Ovary (tissue), 9 donors: Measurements from ENCODE around the gene ALKAL2. TPM values are rescaled to one million over a fixed set of nuclear protein-coding genes. Genes with fewer than 3 reads are reported as not detected.

Source experiments
- DNase-seq, 5 donors: peaks; one replicate each; pipeline ENCODE4 v3.0.0-alpha.2; 2019 to 2020
- H3K27ac ChIP-seq, 2 donors: fragments of 200-600 bp; one replicate each; pipeline versions ENCODE4 v1.5.1 to v1.8.0; 2019 to 2022
- H3K27me3 ChIP-seq: fragments of 200-600 bp; one replicate; pipeline ENCODE4 v1.8.0; 2022
- H3K36me3 ChIP-seq: fragments of 200-600 bp; sonication (generic); one replicate; pipeline ENCODE4 v1.5.1; 2019
- H3K4me1 ChIP-seq: one replicate; pipeline ENCODE4 v1.8.1; 2013; ENCODE audit warnings: mild to moderate bottlenecking, moderate library complexity; ENCODE audit not compliant: insufficient read depth
- H3K4me3 ChIP-seq: fragments of 200-600 bp; sonication (generic); one replicate; pipeline ENCODE4 v1.5.1; 2017
- H3K9me3 ChIP-seq, 2 donors: fragments of 200-600 bp in 1 of 2; sonication (generic) in 1 of 2; one replicate each; pipeline versions ENCODE4 v1.5.1 to v1.8.1; 2013 to 2019; ENCODE audit warnings: mild to moderate bottlenecking in 1 of 2, moderate library complexity in 1 of 2
- CTCF ChIP-seq, 3 donors: fragments of 450-650 bp in 2 of 3; fragments of 200-600 bp in 1 of 3; IDR thresholded peaks; one replicate each; pipeline versions ENCODE4 v1.5.1 to v1.8.0; 2016 to 2022; ENCODE audit warnings: antibody characterized with exemption in 3 of 3, mild to moderate bottlenecking in 1 of 3
- EP300 ChIP-seq: sonication (generic); formaldehyde crosslinking; IDR thresholded peaks from one replicate; pipeline ENCODE4 v1.6.1; 2017; ENCODE audit warnings: antibody characterized with exemption
- POLR2A ChIP-seq: fragments of 450-650 bp; IDR thresholded peaks from one replicate; pipeline ENCODE4 v1.6.1; 2017; ENCODE audit warnings: antibody characterized with exemption, mild to moderate bottlenecking, moderate library complexity
- WGBS, 3 donors: extraction: QIAGEN DNeasy Blood & Tissue Kit in 1 of 3; methylation state at CpG; one replicate each; pipeline versions ENCODE4 v1.1.5 to v1.1.7; 2013 to 2017; 5-methylcytosine and 5-hydroxymethylcytosine counted together
- intact Hi-C, 4 donors: fragments of 100-400 bp; cut with DNase I; formaldehyde crosslinking; loops; one replicate each; pipeline versions ENCODE4 v1.11.0 to v1.15.1; 2022 to 2023
- polyA plus RNA-seq, 2 donors: library from polyadenylated mRNA; stranded (reverse); fragments of 200-250 nt in 1 of 2; fragments of 350-450 nt in 1 of 2; fragmentation: Illumina TruSeq in 1 of 2; extraction: RNeasy Lipid Tissue Mini Kit (QIAGEN cat#74804) in 1 of 2; gene quantifications; one replicate each; pipeline ENCODE4 v1.2.3, GENCODE V29; 2013 to 2014
- total RNA-seq, 7 donors: library from RNA; depleted of rRNA in 2 of 7; stranded (reverse); fragments of >200 nt in 2 of 7; fragmentation: NEBNext Ultra II Directional in 3 of 7; extraction: Animal tissue kit (Norgen Biotek cat#: 25700) in 3 of 7; gene quantifications; one replicate each; pipeline versions ENCODE4 v1.1.0 to v1.2.4, GENCODE V29; 2016 to 2023
- donor health status: DM: no; HTN: no; CAD: no; lungs with moderate emphysema.
- donor health status: DM: no; HTN: no; CAD: no.
- donor health status: Bipolar disorder and iron deficiency.
- donor health status: DM: yes; HTN: yes; CAD: no.
- donor health status: DM: no; HTN: no; CAD: no.
- donor health status: DM: yes; HTN: yes; CAD: no.

ALKAL2 gene
- total and polyA plus RNA-seq, 9 donors: 9.6 to 259 (median 57.1) TPM

- intact Hi-C loops: loop anchor here in 1 of 4 donors (10.0 kb wide), 1 partner anchor 388 kb away; no protein-coding TSS in a partner anchor
- DNase-seq: no peak
- TF ChIP-seq EP300 (no peak), CTCF (IDR thresholded peaks at IDR 0.05) (no peak), POLR2A (no peak)
- no peaks in the 10 kb centered on the region for H3K36me3 ChIP-seq
- H3K27ac ChIP-seq: no peak overlapping the region
- no peaks in the 10 kb centered on the region for H3K9me3 ChIP-seq
- no peak overlapping the region for H3K4me3 ChIP-seq
- 29 to 47% (median 46%) methylated on average over 6 of the region's 6 CpGs for WGBS, 3 donors
- H3K27me3 ChIP-seq: no peaks in the 10 kb centered on the region
- H3K4me1 ChIP-seq: no peaks in the 10 kb centered on the region
Observed at GRCh38 chr2:246489-247144, 41.3 kb downstream of the ALKAL2 start.

- intact Hi-C loops: loop anchor here in 1 of 4 donors (10.0 kb wide), 1 partner anchor 390 kb away; no protein-coding TSS in a partner anchor
- WGBS, 3 donors: 95 to 97% (median 95%) methylated on average over 7 of the region's 7 CpGs
- no peaks in the 10 kb centered on the region for H3K4me1 ChIP-seq
Observed at GRCh38 chr2:244547-244946, 43.3 kb downstream of the ALKAL2 start.

GRCh38 chr2:238869-239268 lies 49.0 kb downstream of the ALKAL2 start:
- H3K9me3 ChIP-seq: no peaks in the 10 kb centered on the region
- TF ChIP-seq CTCF (IDR thresholded peaks at IDR 0.05): no peak
- TF ChIP-seq POLR2A: no peak
- no peak for TF ChIP-seq EP300
- intact Hi-C loops: no loop called here
- WGBS, 3 donors: 69 to 89% (median 71%) methylated on average over 5 of the region's 5 CpGs
- no peaks in the 10 kb centered on the region for H3K36me3 ChIP-seq
- H3K4me3 ChIP-seq: no peak overlapping the region
- H3K27me3 ChIP-seq: no peaks in the 10 kb centered on the region
- H3K27ac ChIP-seq: no peak overlapping the region
- DNase-seq: no peak
- H3K4me1 ChIP-seq: no peaks in the 10 kb centered on the region

More at GRCh38 chr2:244547-244946, 43.3 kb downstream of the ALKAL2 start:
- TF ChIP-seq POLR2A: no peak
- TF ChIP-seq CTCF (IDR thresholded peaks at IDR 0.05): no peak
- no peak for TF ChIP-seq EP300
- Histone ChIP-seq H3K9me3 (no peaks in the 10 kb centered on the region), H3K4me3 (no peak overlapping the region), H3K27ac (no peak overlapping the region), H3K36me3 (no peaks in the 10 kb centered on the region), H3K27me3 (no peaks in the 10 kb centered on the region)
- DNase-seq: no peak

GRCh38 chr2:238431-238830 lies 49.5 kb downstream of the ALKAL2 start:
- no peaks in the 10 kb centered on the region for H3K27me3 ChIP-seq
- H3K27ac ChIP-seq: no peak overlapping the region
- DNase-seq: no peak
- no peaks in the 10 kb centered on the region for H3K4me1 ChIP-seq
- intact Hi-C loops: no loop called here
- no peak overlapping the region for H3K4me3 ChIP-seq
- WGBS, 3 donors: 22 to 33% (median 25%) methylated on average over 3 of the region's 3 CpGs
- no peaks in the 10 kb centered on the region for H3K9me3 ChIP-seq
- TF ChIP-seq POLR2A (no peak), CTCF (IDR thresholded peaks at IDR 0.05) (no peak), EP300 (no peak)
- H3K36me3 ChIP-seq: no peaks in the 10 kb centered on the region
